ENCODE measurements around the gene PACS1. TPM values are rescaled to one million over a fixed set of nuclear protein-coding genes. Genes with fewer than 3 reads are reported as not detected.

Gene PACS1
- total RNA-seq, 1 donor from 2014 or later = 22.6 TPM

- DNase-seq (ENCODE audit: low read depth in 2 of 2) = no peak
Measured at GRCh38 chr11:66287889-66288670, 218.0 kb downstream of the PACS1 start.

GRCh38 chr11:66288671-66289547 is 218.8 kb downstream of the PACS1 start, which contains the start of gene YIF1A:
Gene YIF1A (minus strand): TSS chr11:66289143. CDS start chr11:66288985, 158 bp downstream.
- peak; percentile 100 for DNase-seq (ENCODE audit: low read depth in 2 of 2)

- DNase-seq (ENCODE audit: low read depth in 2 of 2) = peak; percentile 77 to 80
Measured at GRCh38 chr11:66289548-66290329, 219.7 kb downstream of the PACS1 start.

GRCh38 chr11:66290330-66290621 is 220.2 kb downstream of the PACS1 start:
- no peak for DNase-seq (ENCODE audit: low read depth in 2 of 2)

- DNase-seq (ENCODE audit: low read depth in 2 of 2) = no peak
Measured at GRCh38 chr11:66291303-66291705, 221.2 kb downstream of the PACS1 start.

GRCh38 chr11:66291706-66292542 is 221.9 kb downstream of the PACS1 start, which contains the start of gene TMEM151A:
Gene TMEM151A (plus strand): TSS chr11:66291894. CDS start chr11:66292014, 120 bp downstream.
- no peak for DNase-seq (ENCODE audit: low read depth in 2 of 2)

GRCh38 chr11:66292543-66293332 is 222.7 kb downstream of the PACS1 start:
- no peak for DNase-seq (ENCODE audit: low read depth in 2 of 2)

GRCh38 chr11:66293352-66293751 is 223.3 kb downstream of the PACS1 start:
- DNase-seq (ENCODE audit: low read depth in 2 of 2) = no peak

- no peak for DNase-seq (ENCODE audit: low read depth in 2 of 2)
Measured at GRCh38 chr11:66293777-66294625, 223.9 kb downstream of the PACS1 start.

Other genes starting within 250 kb of the PACS1 start
- gene SNX32, start 236.3 kb upstream of the PACS1 start, total RNA-seq = under 0.01 and 0.44 TPM in 2 replicates
- 687 and 848 TPM in 2 replicates for gene CFL1, start 212.1 kb upstream of the PACS1 start, total RNA-seq
- 27.7 and 36.3 TPM in 2 replicates for gene MUS81, start 209.8 kb upstream of the PACS1 start, total RNA-seq
- 17.7 and 23.2 TPM in 2 replicates for gene EFEMP2, start 197.5 kb upstream of the PACS1 start, total RNA-seq
- gene CTSW, start 190.4 kb upstream of the PACS1 start, total RNA-seq = 0.20 and 0.22 TPM in 2 replicates
- 145 and 157 TPM in 2 replicates for gene FIBP, start 181.8 kb upstream of the PACS1 start, total RNA-seq
- gene CCDC85B, start 179.6 kb upstream of the PACS1 start, total RNA-seq = 51.9 and 56.0 TPM in 2 replicates
- 0.99 and 3.1 TPM in 2 replicates for gene FOSL1, start 169.9 kb upstream of the PACS1 start, total RNA-seq
- 10.2 and 15.7 TPM in 2 replicates for gene C11orf68, start 151.2 kb upstream of the PACS1 start, total RNA-seq
- gene DRAP1, start 150.8 kb upstream of the PACS1 start, total RNA-seq = 91.1 and 103 TPM in 2 replicates
- gene TSGA10IP, start 124.8 kb upstream of the PACS1 start, total RNA-seq = not detected in 2 replicates
- gene SART1, start 108.5 kb upstream of the PACS1 start, total RNA-seq = 25.7 and 30.2 TPM in 2 replicates
- gene EIF1AD, start 68.1 kb upstream of the PACS1 start, total RNA-seq = 17.0 and 21.8 TPM in 2 replicates
- gene BANF1, start 67.8 kb upstream of the PACS1 start, total RNA-seq = 19.2 and 20.5 TPM in 2 replicates
- gene CST6, start 58.3 kb upstream of the PACS1 start, total RNA-seq = 0.20 and 0.22 TPM in 2 replicates
- gene CATSPER1, start 43.8 kb upstream of the PACS1 start, total RNA-seq = 0.22 TPM in 1 of 2 replicates, not detected in the other
- 0.20 and 0.22 TPM in 2 replicates for gene GAL3ST3, start 21.1 kb upstream of the PACS1 start, total RNA-seq
- 57.3 and 63.5 TPM in 2 replicates for gene SF3B2, start 17.9 kb upstream of the PACS1 start, total RNA-seq
- 7.3 and 8.7 TPM in 2 replicates for gene KLC2, start 187.4 kb downstream of the PACS1 start, total RNA-seq
- gene RAB1B, start 198.4 kb downstream of the PACS1 start, total RNA-seq = 64.1 and 70.8 TPM in 2 replicates
- gene CNIH2, start 207.9 kb downstream of the PACS1 start, total RNA-seq = under 0.01 TPM in 1 of 2 replicates, not detected in the other
- gene YIF1A, start 218.9 kb downstream of the PACS1 start, total RNA-seq = 95.9 and 136 TPM in 2 replicates
- under 0.01 TPM in 1 of 2 replicates, not detected in the other for gene TMEM151A, start 221.6 kb downstream of the PACS1 start, total RNA-seq
- under 0.01 TPM in 2 replicates for gene CD248, start 246.8 kb downstream of the PACS1 start, total RNA-seq